ENCODE measurements around the gene RFC1.

DNA sequence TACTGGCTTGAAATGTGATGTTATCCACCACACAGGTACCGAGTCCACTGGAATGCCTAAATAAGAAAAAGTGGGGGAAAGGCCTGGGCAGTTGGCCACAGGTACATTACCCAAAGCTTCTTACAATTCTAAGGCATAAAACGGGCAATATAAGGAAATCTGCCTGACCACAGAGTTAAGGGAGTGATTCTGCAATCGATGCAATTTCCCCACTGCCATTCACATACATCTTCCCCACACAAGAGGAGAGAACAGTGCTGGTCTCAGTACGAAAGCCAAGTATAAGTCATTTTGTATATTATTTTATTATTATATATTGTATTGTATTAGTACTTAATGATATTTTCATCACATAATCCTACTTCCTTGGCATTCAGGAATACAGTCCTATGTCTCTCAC lies 30.6 kb downstream of the RFC1 start:
- TF ChIP-seq, protein P1, sequence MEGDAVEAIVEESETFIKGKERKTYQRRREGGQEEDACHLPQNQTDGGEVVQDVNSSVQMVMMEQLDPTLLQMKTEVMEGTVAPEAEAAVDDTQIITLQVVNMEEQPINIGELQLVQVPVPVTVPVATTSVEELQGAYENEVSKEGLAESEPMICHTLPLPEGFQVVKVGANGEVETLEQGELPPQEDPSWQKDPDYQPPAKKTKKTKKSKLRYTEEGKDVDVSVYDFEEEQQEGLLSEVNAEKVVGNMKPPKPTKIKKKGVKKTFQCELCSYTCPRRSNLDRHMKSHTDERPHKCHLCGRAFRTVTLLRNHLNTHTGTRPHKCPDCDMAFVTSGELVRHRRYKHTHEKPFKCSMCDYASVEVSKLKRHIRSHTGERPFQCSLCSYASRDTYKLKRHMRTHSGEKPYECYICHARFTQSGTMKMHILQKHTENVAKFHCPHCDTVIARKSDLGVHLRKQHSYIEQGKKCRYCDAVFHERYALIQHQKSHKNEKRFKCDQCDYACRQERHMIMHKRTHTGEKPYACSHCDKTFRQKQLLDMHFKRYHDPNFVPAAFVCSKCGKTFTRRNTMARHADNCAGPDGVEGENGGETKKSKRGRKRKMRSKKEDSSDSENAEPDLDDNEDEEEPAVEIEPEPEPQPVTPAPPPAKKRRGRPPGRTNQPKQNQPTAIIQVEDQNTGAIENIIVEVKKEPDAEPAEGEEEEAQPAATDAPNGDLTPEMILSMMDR (IDR thresholded peaks at IDR 0.05) = no peak
- TF ChIP-seq POLR2A (IDR thresholded peaks at IDR 0.05) = no peak

Measured in uterus (tissue), 2 donors.